Measurements from ENCODE around the gene ADAMTS18. TPM values are rescaled to one million over a fixed set of nuclear protein-coding genes. Genes with fewer than 3 reads are reported as not detected.

Gene ADAMTS18
- total and polyA plus RNA-seq, 8 donors, result 0.55 to 7.0 TPM; not detected in 6

DNA sequence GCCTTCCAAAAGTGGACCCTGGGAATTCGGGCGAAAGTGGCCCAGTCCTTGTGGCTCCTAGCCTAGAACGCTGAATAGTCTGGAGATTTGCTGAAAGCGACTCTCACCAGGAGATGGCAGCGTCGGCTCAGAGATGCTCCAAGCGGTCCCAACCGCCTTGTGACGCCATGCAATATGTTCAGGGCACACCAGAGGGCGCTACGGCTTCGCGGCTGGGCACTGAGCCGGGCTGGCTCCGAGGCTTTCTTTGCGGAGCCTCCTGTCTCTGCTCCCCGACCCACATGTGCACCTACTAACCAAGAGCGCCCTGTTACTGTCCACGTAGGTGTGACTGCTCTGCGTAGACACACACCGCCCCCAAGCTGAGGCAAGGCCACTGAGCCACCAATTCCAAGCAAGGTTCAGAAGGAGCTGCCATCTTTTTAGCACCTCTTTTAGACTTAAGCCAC is 198.7 kb downstream of the ADAMTS18 start:
- TF ChIP-seq, protein P1, sequence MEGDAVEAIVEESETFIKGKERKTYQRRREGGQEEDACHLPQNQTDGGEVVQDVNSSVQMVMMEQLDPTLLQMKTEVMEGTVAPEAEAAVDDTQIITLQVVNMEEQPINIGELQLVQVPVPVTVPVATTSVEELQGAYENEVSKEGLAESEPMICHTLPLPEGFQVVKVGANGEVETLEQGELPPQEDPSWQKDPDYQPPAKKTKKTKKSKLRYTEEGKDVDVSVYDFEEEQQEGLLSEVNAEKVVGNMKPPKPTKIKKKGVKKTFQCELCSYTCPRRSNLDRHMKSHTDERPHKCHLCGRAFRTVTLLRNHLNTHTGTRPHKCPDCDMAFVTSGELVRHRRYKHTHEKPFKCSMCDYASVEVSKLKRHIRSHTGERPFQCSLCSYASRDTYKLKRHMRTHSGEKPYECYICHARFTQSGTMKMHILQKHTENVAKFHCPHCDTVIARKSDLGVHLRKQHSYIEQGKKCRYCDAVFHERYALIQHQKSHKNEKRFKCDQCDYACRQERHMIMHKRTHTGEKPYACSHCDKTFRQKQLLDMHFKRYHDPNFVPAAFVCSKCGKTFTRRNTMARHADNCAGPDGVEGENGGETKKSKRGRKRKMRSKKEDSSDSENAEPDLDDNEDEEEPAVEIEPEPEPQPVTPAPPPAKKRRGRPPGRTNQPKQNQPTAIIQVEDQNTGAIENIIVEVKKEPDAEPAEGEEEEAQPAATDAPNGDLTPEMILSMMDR (IDR thresholded peaks at IDR 0.05), result peak in 6 of 7 experiments; percentile 75 to 100 (median 97)
- TF ChIP-seq POLR2AphosphoS5 (IDR thresholded peaks at IDR 0.05) (peak in 1 of 3 donors; percentile 41), EP300 (IDR thresholded peaks at IDR 0.05) (no peak), POLR2A (IDR thresholded peaks at IDR 0.05) (no peak)
- H3K4me1 ChIP-seq, result peaks cover 0 to 7% (median 5%) of the 10 kb centered on the region in 4 donors
- H3K27ac ChIP-seq, result no peak overlapping the region
- H3K36me3 ChIP-seq, result no peaks in the 10 kb centered on the region
- intact Hi-C loops (cut with DNase I; ENCODE audit: low total_unique reads), result no loop called here
- no peak overlapping the region for H3K4me3 ChIP-seq
- H3K27me3 ChIP-seq, result peaks cover 0 to 33% (median 0%) of the 10 kb centered on the region in 3 donors
- DNase-seq, result peak; percentile 90 to 95
- H3K9me3 ChIP-seq, result no peaks in the 10 kb centered on the region
- 0 to 3% (median 1%) methylated on average over 11 to 21 of the region's 21 CpGs for WGBS, 5 donors

DNA sequence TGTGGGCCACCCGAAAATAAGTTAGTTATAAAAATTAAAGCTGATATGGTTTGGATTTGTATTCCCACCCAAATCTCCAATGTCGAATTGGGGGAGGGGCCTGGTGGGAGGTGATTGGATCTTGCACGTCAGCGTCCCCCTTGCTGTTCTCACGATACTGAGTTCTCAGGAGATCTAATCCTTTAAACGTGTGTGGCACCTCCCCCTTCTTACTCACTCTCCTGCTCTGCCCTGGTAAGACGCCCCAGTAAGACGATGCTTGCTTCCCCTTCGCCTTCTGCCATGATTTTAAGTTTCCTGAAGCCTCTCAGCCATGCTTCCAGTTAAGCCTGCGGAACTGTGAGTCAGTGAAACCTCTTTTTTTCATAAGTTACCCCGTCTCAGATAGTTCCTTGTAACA is 200.2 kb downstream of the ADAMTS18 start:
- Histone ChIP-seq H3K9me3 (no peaks in the 10 kb centered on the region), H3K4me1 (peaks cover 0 to 7% (median 5%) of the 10 kb centered on the region in 4 donors), H3K4me3 (no peak overlapping the region), H3K36me3 (no peaks in the 10 kb centered on the region), H3K27ac (no peak overlapping the region), H3K27me3 (peaks cover 0 to 33% (median 0%) of the 10 kb centered on the region in 3 donors)
- intact Hi-C loops (cut with DNase I; ENCODE audit: low total_unique reads), result loop anchor here (2.0 kb wide), 1 partner anchor 350 kb away; no protein-coding TSS in a partner anchor
- no peak for TF ChIP-seq POLR2AphosphoS5 (IDR thresholded peaks at IDR 0.05)
- TF ChIP-seq POLR2A (IDR thresholded peaks at IDR 0.05), result no peak
- TF ChIP-seq EP300 (IDR thresholded peaks at IDR 0.05), result no peak
- TF ChIP-seq, protein P1 (IDR thresholded peaks at IDR 0.05), result no peak
- 30 to 37% (median 34%) methylated on average over 11 of the region's 11 CpGs for WGBS, 5 donors
- no peak for DNase-seq

DNA sequence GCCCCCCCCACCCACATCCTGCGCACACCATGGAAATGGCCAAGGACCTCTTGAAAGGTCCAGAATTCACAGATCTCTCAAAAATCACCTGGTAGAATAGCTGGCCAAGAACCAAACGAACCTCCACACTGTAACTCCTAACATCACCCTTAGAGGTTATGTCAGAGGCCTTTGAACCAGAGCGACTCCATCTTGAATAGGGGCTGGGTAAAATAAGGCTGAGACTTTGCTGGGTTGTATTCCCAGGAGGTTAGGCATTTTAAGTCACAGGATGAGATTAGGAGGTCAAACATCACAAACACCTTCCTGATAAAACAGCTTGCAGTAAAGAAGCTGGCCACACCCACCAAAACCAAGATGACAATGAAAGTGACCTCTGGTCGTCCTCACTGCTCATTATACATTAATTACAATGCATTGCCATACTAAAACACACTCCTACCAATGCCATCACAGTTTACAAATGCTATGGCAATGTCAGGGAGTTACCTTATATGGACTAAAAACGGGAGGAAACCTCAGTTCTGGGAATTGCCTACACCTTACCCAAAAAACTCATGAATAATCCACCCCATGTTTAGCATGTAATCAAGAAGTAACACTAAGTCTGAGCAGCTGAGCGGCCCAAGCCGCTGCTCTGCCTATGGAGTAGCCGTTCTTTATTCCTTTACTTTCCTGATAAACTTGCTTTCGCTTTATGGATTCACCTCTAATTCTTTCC is 200.9 kb downstream of the ADAMTS18 start:
- intact Hi-C loops (cut with DNase I; ENCODE audit: low total_unique reads), result loop anchor here (2.0 kb wide), 1 partner anchor 351 kb away; no protein-coding TSS in a partner anchor
- 64 to 70% (median 66%) methylated on average over 9 of the region's 9 CpGs for WGBS, 5 donors
- Histone ChIP-seq H3K27ac (no peak overlapping the region), H3K27me3 (peaks cover 0 to 33% (median 0%) of the 10 kb centered on the region in 3 donors), H3K4me1 (peaks cover 0 to 7% (median 5%) of the 10 kb centered on the region in 4 donors), H3K4me3 (no peak overlapping the region), H3K36me3 (no peaks in the 10 kb centered on the region), H3K9me3 (no peaks in the 10 kb centered on the region)
- TF ChIP-seq, protein P1 (IDR thresholded peaks at IDR 0.05), result no peak
- TF ChIP-seq POLR2A (IDR thresholded peaks at IDR 0.05) (no peak), EP300 (IDR thresholded peaks at IDR 0.05) (no peak), POLR2AphosphoS5 (IDR thresholded peaks at IDR 0.05) (no peak)
- DNase-seq, result no peak

Other genes with a start within 250 kb of the ADAMTS18 start
- 10 to 100 TPM in 4 of 5 donors, 1 to 10 TPM in 1; 9.5 to 48.7 (median 33.0) TPM for gene MON1B, start 243.8 kb downstream of the ADAMTS18 start, total RNA-seq
- 10 to 100 TPM in 2 of 3 donors, 1 to 10 TPM in 1; 9.1 to 17.4 (median 13.8) TPM for gene MON1B, start 243.8 kb downstream of the ADAMTS18 start, polyA plus RNA-seq
- gene SYCE1L, start 235.6 kb downstream of the ADAMTS18 start, total RNA-seq, result 10 to 100 TPM in 1 of 5 donors, not detected in 4; 92.4 TPM
- 1 to 10 TPM; 3.4 to 6.0 (median 5.0) TPM for gene SYCE1L, start 235.6 kb downstream of the ADAMTS18 start, polyA plus RNA-seq

All from stomach (tissue), 9 donors.